GM21576 (cell line): ENCODE results near the gene CSN1S1.

ENCODE experiments used
- ATAC-seq: cut with Tn5 transposase; IDR thresholded peaks from one replicate; pipeline ENCODE4 v1.9.1; 2021; ENCODE audit warnings: mild to moderate bottlenecking, moderate library complexity; ENCODE audit not compliant: unreplicated experiment

CSN1S1 gene

GRCh38 chr4:69991016-69991415, 60.1 kb downstream of the CSN1S1 start:
- no peak for ATAC-seq

- no peak for ATAC-seq
Observed at GRCh38 chr4:69994782-69995181, 63.9 kb downstream of the CSN1S1 start.

GRCh38 chr4:69995526-69996016, 64.7 kb downstream of the CSN1S1 start, which contains the start of gene STATH:
TSS of gene STATH (plus strand) at chr4:69995966. CDS start at chr4:69998438, 2,472 bp downstream.
- ATAC-seq: no peak
